ENCODE measurements around the gene ORC3.
"Not testable (repeated sequence)": the region's sequence is repeated elsewhere in the genome, so short reads cannot be mapped to it uniquely, and the experiment has no call there.

ORC3 gene

DNA sequence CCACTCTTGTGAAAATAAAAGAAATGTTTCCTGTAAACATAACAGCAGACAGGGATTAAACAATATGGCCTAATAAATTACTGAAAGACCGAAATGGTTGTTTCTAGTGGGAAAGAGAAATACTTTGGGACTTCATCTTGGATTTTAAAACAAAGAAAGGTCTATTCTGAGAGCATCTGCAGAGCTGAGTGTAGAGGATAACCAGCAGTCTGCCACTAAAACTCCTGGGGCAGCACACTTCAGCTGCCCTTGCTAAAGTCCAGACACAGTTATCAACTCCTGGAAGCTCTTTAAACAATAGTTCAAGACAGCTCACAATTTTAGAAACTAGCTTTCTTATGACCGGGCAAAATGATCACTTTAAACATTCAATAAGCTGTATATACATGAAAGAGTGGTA, 73.5 kb downstream of the ORC3 start:
- no peak for DNase-seq

- no peak for DNase-seq
These were observed 75.1 kb downstream of the ORC3 start for GRCh38 chr6:87664921-87665485.

- DNase-seq: no peak
These were observed 77.1 kb downstream of the ORC3 start for GRCh38 chr6:87667032-87667431.

- DNase-seq: no peak
These were observed 78.1 kb downstream of the ORC3 start for GRCh38 chr6:87668013-87668412.

GRCh38 chr6:87669051-87669450, 79.1 kb downstream of the ORC3 start:
- DNase-seq: no peak

GRCh38 chr6:87670707-87671106, 80.8 kb downstream of the ORC3 start:
- DNase-seq: no peak

GRCh38 chr6:87671555-87672029, 81.7 kb downstream of the ORC3 start:
- DNase-seq: no peak

GRCh38 chr6:87672641-87673040, 82.7 kb downstream of the ORC3 start:
- no peak for DNase-seq

DNA sequence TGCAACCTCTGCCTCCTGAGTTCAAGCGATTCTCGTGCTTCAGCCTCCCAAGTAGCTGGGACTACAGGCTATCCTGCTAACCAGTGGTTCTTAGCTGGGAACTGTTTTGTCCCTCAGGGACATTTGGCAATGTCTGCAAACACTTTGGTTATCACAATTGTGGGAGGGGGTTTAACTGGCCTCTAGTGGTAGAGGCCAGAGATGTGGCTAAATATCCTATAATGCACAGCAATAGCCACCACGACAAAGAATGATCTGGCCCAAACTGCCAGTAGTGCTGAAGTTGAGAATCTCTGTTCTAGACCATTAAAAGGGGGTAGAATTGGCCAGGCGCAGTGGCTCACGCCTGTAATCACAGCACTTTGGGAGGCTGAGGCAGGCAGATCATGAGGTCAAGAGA, 83.3 kb downstream of the ORC3 start:
- DNase-seq: no peak

- DNase-seq: no peak
These were observed 84.4 kb downstream of the ORC3 start for GRCh38 chr6:87674290-87674689.

DNA sequence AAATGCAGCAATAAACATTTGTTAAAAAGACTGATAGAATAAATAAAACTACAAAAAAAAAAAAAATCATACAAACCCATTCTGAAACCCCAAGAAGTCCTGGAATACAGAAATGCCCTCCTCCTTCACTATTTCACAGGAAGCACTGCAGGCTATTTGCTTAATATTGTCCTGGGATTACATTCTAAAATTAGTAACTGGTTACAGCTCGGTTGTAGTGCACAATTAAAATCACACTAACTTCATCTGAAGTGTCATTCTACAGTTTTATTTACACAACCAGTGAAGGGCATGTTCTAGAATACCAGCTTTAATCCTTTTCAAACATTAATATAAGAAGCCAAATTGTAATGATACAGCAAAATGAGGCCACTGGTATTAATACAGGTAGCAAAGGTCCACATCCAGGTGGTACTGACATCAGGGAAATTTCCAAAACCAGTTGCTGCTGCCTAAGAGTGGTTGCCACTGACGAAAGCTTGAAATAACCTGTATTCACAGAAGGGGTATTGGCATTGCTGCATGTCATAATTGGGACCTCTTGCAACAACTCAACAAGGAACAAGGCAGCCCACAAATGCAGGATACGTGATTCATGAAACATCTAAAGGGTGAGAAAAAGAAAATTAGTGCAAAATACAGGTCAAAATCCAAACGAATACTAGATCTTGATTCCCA, 85.2 kb downstream of the ORC3 start:
- DNase-seq: no peak

DNA sequence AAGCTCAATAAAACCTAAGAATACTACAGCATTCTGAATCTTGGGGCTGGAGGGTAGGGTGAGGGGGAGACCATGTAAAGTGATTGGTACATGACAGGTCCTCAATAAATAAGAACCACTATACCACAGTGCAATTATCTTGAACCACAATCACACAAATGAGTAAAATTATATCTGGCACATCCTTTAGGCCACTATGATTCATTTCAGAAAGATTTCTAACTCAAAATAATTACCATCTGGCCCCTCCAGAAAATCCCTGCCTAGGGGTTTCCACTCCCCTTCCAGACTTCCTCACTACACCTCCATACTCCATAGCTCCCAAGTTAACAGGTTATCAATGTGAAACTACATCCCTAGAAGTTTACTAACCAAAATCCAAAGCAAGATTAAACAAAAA, 92.4 kb downstream of the ORC3 start:
- peak in 1 of 2 experiments; percentile 20 for DNase-seq

DNA sequence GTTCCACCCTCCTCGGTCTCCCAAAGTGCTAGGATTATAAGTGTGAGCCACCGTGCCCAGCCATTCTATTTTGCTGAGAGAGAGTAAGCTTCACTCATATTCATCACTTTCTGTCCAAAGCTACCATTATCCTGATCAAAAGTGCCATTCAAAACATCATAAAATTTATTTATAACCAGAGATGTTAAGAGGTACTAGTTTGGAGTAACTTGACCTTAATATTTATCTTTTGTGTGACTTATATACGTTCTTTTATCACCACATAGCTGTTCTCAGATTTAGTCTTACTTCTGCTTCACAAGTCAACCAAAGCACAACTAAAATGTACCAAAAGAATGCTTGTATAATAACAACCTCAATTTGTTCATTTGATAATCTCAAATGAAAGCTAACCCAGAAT, 94.0 kb downstream of the ORC3 start:
- no peak for DNase-seq

DNA sequence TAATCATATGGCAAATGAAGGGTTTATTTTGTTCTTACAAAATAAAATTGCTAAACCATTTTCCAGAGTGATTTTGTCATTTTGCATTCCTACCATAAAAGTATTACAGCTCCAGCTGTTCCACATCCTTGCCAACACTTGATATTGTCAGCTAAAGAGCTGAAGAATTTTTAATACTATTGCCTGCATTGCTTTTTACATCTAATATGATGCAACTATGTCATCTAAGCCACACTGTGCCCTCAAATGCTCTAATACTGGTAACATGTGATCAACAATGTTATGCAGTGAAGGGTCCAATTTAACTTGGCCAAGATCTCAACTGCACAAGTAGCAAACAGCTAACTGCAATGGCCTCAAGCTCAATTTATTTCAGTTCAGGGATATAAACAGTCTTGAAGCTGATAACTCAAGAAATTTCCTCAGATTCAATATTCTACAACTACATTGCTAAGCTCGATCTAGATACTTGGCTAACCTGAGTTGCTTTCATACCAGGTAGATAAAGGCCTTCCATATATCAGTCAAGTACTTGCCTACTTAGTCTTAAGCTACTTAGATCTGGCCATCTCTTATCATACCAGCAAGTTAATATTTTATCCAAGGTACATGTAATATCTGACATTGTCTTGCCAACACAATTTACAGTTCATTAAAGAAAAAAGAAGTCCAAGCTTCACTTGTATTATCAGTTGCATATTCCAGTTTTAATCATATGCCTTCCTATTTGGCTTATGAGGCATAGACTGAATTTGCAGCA, 95.1 kb downstream of the ORC3 start:
- DNase-seq: no peak

- not testable (repeated sequence) for DNase-seq
These were observed 96.8 kb downstream of the ORC3 start for GRCh38 chr6:87686636-87687205.

DNA sequence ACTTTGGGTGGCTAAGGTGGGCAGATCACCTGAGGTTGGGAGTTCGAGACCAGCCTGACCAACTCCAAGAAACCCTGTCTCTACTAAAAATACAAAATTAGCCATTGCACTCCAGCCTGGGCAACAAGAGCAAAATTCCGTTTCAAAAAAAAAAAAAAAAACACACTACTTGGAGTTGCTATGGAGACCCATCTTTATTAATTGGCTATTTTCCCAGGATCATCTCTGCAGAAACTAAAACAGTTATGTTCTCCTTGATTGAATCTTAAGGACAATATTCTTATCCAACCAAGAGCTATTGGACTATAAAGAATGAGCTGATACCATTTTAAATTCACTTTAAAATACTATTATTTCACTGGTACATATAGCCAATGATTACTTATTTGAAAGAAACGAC, 97.4 kb downstream of the ORC3 start:
- no peak for DNase-seq

GRCh38 chr6:87687893-87688292, 98.0 kb downstream of the ORC3 start:
- not testable (repeated sequence) for DNase-seq

GRCh38 chr6:87690441-87690840, 100.5 kb downstream of the ORC3 start:
- no peak for DNase-seq

DNA sequence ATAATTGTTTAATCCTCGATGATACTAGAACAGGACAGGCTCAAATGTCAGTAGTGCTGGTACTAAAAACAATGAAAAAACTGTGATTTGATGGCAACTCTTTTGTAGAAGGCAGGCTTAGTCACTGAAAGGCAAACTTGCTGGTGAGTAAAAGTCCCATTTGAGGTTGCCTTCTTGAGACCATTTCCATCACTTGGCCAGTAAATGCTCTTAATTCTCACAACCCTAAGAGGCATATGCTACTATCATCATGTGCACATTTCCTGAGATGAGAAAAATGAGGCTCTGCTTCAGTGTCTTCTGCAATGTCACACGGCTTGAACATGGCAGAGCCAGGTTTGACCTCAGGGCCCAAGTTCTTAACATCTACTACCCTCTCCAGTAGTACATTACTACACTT, 102.2 kb downstream of the ORC3 start:
- no peak for DNase-seq

GRCh38 chr6:87696817-87697216, 106.9 kb downstream of the ORC3 start:
- not testable (repeated sequence) for DNase-seq

DNA sequence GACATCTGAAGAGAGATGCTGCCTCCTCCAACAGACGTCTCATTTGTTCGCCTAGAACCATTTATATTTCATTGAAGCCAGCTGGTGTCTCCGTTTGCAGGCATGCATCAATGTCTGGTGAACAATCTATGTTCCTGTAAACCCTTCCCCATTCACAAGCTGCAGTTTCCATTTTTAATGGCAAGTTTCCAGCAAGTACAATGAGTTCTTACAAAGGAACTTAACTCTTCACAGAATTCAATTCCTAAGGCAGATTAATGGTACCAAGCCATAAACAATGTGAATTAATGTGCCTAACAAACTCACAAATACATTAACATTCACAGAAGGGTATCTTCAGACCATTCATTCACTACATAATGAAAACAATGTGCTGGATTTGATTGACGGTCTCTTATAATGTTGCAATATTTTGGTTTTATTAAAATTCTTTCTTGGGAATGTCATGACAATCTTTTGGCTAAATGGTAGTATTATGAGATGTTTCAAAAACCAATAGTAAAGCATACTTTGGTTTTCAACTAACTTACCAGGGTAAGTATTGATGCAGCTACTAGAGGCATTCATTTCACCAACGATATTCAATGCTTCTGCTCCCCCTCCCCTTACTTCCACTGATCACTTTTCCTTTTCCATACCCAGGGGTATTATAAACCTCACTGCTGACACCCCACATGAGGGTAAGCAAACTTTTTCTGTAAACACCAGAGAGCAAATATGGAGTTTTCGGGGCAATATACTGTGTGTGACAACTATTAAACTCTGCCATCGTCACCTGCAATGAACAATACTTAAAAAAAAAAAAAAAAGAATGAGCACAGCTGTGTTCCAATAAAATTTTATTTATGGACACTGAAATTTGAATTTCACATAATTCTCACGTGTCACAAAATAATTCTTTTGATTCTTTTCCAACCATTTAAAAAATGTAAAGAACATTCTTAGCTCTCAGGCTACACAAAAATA, 107.9 kb downstream of the ORC3 start:
- no peak for DNase-seq

GRCh38 chr6:87698547-87699006, 108.6 kb downstream of the ORC3 start:
- no peak for DNase-seq

Measured in SW 1271 (cell line).